ENCODE data around the gene CHRNA3.

The CHRNA3 gene

DNA sequence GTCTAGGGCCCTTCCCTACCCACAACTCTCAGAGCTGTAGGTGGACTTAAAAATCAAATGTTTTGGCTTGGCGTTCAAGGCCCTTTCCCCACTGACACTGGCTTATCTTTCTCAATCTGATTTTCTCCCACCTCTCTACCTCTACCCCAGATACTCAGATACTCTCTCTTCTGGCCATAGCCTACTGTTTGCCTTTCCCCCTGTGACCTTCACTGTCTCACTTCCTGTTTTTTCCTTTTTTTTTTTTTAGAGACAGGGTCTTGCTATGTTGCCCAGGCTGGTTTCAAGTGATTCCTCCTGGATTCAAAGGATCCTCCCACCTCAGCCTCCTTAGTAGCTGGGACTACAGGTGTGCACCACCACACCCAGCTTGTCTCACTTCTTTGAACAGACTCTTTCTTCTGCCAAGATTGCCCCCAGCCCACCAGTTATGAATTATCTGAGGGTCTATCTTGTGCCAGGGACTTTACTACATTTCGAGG lies 15.6 kb upstream of the CHRNA3 start:
- no peak for DNase-seq (ENCODE audit: low read depth)

DNA sequence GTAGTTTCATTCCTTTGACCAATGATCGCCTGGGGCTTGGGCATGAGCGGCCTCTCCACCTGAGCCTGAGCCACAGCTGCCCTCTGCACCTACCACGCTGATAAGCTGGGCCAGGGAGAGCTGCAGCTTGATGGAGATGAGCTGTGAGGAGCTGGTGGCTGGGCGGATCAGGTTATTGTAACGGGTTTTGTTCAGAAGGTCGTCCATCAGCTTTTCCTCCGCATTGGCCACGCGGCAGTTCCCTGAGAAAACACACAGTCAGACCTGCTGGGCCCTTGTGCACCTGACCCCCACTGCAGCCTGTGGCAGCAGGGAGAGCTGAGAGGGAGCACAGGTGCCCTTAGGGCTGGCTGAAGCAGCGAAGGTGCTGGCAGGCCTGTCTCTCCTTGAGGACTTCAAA lies 14.6 kb upstream of the CHRNA3 start:
- no peak for DNase-seq (ENCODE audit: low read depth)

DNA sequence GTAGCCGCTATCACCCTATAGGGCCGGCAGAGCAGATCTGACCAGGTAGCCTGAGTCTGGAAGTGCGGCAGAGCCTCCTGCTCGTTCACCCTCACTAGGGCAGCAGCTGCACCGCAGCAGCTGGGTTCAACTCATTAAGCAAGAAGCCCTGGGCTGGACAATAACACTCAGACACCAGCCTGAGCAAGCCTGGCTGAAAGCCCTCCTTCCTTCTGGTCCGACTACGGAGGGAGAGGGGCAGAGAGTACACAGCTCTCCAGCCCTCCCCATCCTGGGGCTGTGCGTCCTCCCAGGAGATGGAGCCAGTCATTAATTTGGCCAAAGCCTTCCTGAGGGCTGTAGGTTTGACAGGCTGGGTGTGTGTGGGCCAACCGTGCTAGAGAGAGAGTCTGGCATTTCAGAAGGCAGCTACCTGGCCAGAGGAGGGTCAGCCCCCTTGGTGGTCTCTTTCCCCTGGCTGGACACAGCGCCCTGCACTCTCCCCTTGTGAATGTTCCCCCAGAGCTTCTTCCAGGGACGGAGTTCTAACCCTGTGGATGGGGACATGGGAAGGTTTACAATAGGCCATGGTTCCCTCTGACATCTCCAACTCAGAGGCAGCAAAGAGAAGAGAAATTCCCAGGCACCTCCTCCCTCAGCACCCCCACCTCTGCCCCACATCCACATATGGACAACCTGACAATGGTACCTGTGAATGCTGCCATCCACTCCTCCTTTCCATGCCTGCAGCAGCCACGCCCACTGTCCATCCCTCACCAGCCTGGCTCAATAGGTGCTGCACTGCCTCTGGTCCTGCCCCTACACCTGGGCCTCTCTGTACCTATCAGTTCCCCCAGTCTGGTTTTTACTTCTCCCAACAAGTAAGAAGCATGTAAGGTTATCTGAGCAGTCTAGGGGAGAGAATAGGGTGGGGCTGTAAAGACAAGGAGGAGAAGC lies 13.7 kb upstream of the CHRNA3 start:
- no peak for DNase-seq (ENCODE audit: low read depth)

DNA sequence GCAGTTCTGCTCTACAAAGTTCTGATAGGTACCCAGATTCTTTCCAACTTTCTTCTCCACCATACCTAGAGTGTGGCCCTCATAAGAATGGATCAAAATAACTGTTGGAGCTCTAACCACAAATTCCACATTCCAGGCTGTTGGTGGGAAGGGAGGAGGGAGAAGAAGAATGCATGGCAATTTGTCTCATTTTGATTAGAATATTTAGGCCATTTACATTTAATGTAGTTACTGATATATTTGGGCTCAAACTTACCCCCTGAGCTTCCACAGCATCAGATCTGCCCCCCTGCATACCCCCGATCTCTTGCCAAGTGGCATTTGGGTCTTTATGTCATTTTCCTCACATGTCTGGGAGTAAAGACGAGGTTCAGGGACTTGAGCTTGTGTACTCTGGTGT lies 12.6 kb upstream of the CHRNA3 start:
- no peak for DNase-seq (ENCODE audit: low read depth)

DNA sequence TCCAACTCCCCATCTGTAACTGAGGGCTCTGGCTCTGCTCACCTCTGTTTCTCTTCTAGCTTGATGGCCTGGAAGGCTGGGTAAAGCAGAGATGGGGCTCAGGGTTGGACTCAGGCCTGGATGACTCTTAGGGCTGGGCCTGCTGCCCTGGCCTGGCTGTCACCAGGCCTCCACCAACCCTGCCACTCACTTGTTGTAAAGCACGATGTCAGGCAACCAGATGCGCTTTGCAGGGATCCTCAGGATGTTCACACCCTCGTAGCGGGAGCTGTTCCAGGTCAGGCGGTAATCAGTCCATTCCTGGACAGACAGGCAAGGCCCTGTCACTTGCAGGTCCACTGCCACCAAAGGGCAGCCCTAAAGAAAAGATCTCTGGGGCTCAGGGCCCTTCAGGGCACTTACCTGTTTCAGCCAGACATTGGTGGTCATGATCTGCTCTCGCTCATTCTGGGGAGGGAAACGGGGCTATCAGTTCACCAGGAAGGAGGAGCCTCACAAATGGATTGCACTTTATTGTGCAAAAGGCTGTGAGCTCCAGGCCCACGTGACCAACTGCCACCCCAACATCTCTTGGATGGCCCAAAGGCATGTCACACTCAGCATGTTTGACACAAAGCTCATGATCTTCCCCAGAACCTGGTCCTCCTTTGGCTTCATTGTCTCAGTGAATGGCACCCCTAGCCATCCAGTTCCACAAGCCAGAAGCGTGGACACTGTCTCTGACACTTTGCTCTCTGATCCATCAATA lies 10.3 kb upstream of the CHRNA3 start:
- DNase-seq (ENCODE audit: low read depth): no peak

DNA sequence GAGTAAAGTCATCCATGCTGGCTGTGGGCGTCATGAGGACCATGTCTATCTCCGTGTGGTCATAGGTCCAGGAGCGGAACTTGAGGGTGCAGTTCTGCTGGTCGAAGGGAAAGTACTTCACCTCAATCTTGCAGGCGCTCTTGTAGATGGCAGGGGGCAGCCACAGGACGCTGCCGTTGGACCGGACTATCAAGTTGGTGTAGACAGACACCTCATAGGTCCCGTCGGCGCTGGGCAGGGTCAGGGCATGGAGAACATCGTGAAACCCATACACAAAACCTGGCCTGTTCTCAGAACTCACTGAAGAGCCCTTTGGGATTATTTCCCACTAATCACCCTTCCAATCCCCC lies 8.9 kb upstream of the CHRNA3 start:
- no peak for DNase-seq (ENCODE audit: low read depth)

DNA sequence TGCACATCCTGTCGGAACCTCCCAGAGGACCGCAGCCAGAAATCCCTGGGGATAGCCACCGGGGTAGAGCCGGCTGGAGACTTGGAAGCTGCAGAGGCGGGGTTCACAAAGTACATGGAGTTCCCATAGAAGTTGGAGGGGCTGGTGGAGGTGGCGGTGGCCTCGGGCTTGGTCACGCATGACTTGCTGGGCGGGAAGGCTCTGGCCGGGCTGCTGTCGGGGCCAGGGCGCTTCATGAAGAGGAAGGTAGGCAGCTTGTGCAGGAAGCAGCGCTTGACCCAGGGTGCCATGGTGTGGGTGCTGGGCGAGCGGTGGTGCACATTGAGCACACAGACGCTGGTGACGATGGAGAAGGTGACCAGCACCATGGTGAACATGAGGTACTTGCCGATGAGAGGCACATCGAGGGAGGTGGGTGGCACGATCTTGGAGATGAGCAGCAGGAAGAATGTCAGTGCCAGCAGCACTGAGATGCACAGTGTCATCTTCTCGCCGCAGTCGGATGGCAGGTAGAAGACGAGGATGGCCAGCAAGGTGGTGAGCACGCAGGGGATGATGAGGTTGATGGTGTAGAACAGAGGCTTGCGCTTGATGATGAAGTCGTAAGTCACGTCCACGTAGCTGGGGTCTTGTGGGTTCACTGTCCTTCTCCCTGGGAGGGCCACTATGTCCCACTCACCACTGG lies 8.4 kb upstream of the CHRNA3 start:
- DNase-seq (ENCODE audit: low read depth): no peak

DNA sequence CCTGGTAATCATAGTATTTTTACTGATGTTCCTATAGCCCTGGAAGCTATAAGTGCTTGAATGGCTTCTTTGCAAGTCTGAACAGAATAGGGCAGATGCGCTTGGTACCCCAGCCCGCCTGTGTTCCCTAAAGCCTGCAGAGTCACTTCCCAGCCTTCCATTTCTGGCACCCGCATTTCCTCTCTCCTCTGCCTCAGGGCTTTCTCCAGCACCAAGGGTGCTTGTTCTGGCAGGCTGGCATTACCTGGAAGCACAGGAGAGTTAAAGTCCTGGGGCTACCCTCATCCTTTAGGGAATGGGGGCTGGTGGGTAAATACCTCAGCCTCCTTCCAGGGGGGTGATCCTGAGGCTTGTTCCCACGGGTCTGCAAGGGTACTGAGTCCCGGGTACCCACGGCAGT lies 7.4 kb upstream of the CHRNA3 start:
- DNase-seq (ENCODE audit: low read depth): no peak

DNA sequence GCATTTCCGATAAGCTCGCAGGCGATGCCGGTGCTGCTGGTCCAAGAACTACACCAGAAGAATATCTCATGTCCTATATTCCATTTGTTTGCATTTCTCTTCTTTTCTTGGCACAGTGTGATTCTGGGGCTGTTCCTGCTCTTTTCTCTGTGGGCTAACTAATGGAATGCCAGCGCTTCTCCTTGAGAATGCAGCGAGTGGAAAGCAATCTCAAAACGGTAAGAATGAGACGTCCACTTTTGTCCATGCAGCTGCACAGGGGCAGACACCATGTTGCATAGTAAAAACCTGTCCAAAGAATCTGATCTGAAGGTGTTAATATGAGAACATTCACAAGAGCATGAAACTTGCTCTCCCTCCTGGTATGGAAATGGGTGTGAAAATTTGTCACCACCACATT lies 6.6 kb upstream of the CHRNA3 start:
- DNase-seq (ENCODE audit: low read depth): no peak

DNA sequence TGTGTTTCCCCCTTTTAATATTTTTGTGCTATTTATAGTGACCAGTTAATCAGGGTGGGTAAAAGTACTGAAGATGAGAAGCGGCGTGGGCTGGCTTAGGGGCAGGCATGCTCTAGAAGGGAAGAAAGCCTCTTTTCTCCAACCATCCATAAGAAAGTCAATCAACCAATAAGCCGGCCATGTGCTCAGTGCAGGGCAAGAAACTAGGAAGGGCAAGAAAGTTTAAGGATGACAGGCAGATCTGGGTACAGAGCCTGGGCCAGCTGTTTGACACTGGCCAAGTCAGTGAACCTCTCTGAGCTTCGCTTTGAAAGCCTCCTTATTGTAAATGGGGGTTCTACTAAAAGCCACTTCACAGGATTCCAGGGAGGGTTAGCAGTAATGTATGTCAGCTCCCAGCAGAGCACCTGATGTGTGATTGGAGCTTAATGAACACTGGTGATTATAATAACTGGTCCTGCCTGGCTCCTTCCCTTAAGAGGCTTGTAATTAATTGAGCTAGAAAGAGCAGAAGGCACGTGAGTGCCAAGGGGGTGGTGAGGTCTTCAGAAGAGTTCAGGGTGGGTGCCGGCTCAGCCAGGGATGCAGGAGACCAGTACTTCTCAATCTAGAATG lies 5.7 kb upstream of the CHRNA3 start:
- DNase-seq (ENCODE audit: low read depth): no peak

DNA sequence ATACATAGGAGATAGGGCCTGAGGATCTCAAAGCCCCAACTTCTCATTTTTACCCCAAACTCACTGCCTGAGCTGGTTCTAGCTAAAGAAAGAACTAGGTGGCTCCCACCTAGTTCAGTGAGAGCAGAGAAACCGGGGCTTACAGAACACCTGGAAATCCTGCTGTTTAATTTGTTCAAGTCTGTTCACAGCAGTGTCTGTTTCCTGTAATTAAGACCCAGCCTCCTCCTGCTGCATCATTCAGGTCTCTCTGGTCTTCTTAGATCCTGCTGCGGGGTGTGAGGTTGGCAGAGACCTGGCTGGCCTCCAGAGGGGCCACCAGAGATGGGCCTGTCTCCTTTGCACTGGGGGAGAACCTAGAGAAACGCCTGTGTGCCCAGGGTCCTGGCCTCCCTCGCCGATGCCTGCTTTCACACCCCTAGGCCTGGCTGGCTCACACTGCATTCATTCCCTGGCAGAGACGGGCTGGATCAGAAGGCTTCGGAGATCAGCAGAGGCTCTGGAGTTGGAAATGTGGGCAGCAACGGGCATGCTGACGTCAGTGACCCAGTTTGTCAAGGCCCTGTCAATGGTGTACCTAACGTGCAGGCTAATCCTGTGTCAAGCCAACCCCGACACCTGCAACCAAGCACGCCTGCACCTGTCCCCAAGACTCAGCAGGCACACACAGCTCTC lies 4.9 kb upstream of the CHRNA3 start:
- DNase-seq (ENCODE audit: low read depth): no peak

DNA sequence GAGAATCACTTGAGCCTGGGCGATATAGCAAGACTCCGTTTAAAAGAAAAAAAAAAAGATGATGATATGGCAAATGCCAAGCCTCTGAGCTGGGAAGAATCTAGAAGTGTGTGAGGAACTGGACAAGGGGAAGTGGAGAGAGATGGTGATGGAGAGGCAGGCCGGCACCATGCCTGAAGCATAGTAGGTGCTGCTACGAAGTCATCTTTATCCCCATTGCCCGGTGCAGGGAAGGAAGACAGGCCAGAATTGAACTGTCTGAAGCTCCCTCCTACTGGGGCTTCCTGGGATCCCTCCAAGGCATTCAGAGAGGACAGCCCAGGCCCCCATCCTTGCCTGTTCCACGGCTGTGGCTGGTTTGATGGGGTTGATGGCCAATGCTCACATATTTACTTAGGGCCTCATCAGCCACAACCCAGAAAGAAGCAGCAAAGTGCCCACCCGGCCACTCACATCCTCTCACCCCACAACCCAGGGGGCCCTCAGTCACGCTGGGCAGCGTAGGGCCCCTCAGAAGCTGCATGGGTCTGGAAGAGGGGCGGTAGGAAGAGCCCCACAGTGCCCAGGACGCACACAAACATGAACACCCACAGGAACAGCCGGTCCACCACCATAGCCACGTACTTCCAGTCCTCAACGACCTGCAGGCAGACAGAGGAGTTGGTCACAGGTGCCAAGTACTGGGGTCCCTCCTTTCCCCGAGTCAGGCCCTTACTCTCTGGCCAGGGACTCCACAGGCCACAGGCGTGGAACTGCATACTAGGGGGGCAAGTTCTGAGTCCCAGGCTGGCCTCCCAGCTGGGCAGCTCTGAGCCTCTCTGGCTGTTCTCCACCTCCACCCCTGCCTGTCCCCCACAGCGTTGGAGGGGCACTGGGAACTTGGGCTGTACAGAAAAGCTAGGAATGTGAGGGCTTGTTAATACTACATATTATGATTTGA lies 4.1 kb upstream of the CHRNA3 start:
- no peak for DNase-seq (ENCODE audit: low read depth)

DNA sequence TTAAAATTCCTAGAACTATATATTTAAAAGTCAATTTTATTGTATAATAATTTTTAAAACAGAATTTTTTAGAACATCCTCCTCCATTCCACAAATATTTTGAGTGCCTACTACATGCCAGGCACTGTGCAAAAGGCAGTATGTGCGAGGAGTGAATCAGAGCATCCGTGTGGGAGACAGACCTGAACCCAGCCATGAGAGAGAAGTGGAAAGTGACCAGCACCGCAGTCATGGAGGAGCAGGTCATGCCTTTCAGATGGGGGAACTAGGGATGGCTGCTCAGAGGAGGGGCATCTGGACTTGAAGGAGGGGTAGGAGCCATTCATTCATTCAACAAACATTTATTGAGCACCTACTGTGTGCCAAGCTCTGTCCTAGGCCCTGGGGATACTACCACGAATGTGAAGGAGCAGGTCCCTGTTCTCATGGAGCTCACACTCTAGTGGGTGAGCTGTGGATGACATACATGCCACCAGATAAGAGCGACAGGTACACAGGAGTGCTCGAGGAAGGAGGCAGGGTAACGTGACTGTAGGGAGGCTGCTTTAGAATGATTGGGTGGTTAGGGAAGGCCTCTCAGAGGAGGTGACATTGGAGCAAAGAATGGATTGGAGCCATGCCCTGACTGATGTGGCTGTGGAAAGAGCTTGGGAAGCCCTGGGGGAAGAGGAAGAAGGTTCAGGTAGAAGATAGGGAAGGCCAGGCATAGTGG lies 3.1 kb upstream of the CHRNA3 start:
- DNase-seq (ENCODE audit: low read depth): no peak

DNA sequence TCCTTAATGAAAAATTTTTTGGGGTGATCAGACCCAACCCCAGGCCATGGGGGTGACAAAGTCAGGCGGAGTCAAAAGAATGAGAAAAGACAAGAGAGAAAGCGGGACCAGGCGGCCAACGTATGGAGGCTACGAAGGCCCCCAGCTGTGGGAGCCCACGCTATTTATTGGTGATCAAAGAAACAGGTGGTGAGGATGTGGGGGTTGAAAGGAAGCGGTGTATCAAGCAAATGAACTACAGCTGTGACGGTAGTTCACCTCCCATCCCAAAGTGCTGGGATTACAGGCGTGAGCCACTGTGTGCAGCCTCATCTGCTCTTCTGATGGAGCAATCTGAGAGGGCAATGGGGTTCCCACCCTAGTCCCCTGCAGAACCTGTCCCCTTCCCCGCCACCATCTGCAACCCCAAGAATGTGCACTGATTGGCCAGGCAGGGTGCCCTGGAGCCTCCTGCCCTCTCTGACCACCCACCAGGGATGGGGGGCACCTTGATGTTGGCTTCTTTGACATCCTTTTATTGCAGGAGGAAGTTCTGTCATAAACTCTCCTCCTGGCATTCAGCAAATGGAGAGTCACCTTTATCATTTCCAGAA lies 1.1 kb upstream of the CHRNA3 start:
- no peak for DNase-seq (ENCODE audit: low read depth)

DNA sequence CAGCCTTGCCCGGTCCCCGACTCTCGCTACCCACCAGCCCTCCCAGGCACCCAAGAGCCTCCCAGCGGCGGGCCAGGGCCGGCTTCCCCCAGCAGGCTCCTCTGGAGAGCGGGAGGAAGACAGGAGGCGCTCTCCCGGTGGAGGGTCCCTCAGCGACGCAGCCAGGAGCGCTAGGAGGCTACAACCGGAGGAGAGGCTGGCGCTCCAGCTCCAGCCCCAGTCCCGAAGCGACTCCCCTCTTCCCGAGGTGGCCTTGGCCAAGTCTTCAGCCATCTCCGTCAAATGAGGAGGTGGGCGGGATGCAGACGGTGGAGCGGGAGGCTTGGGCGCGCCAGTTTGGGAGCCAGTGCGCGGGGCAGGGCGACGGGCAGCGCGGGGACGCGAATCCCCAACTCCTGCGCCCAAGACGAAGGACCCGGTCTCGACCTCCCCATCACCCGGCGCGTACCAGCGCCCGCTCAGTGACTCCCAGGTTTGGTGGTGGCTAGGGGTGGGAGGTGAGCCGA lies 722 bp downstream of the CHRNA3 start:
- DNase-seq (ENCODE audit: low read depth): no peak

DNA sequence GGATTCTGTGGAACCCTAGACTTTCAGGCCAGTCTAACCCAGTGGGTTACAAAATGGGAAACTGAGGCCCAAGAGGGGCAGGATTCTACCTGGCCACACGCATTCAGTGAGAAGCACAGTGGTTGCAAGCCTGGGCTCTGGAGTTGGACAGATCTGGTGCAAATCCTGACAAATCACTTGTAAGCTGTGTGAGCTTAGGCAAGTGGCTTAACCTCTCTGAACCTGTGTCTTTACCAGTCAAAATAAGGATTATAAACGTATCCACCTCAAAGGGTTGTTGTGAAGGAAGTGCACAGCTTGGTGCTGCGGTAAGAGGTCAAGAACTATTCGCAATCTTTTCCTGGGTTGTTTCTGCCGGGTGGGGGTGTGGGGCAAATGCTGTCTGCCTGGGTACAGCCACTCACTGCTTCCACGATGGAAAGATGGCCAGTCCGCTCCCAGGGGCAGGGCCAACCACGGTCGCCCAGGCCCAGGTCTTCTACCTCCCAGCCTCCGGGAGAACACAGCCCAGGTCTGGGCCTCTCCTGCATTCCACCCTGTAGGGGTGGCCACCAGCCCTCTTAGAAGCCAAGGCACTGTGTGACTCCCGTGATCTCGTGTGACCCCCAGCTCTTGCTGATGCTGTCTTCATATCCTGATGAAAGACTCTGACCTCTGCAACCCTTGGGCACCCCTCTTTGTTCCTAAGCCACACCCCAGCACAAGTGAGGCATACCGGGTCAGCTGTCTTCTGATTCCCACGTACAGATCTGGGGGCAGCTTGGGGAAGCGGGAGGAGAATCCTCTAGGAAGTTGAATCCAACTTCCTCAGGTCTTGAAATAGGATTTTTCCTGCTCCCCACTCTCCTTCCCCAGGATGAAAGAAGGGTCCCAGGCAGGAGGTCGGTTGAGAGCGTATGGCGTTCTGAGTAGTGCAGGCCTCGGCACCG lies 1.5 kb downstream of the CHRNA3 start:
- DNase-seq (ENCODE audit: low read depth): no peak

DNA sequence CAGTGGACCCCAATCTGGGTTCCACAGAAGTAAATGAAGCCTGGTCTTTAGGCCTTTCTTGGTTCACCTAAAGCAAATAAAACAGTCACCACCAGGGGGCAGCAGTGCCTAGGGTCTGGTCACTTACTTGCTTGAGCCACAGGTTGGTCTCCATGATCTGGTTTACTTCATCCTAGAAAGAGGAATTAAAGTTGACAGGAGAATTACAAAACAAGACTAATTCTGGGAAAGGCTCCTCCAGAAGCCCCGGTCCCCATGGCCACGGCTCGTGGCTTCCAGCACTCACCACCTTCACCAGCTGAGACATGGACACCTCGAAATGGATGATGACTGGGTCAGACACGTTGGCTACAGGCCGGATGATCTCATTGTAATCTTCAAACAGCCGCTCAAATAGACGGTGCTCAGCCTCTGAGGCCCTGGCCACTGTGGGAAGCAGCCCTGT lies 2.3 kb downstream of the CHRNA3 start:
- peak; percentile 50 for DNase-seq (ENCODE audit: low read depth)

DNA sequence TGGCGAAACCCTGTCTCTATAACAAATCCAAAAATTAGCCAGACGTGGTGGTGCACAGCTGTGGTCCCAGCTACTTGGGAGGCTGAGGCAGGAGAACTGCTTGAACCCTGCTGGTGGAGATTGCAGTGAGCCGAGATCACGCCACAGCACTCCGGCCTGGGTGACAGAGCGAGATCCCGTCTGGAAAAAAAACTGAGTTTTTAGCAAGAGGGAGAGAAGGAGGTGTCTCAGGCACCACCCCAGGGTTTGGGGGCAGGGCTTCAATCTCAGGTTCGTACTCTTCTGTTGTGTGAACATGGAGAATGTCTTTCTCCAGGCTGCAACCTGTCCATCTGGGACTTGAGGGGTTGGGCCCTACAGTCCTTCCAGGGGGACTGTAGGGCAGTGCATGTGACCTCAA lies 2.7 kb downstream of the CHRNA3 start:
- DNase-seq (ENCODE audit: low read depth): no peak

Measured in activated T-helper 1 cell treated with Interleukin-2 at 50 U/mL for 16 hours (primary cell).